Fibroblast of skin of right quadriceps (primary cell): ENCODE results near the gene ACOXL.

ENCODE experiments used
- DNase-seq: peaks from one replicate; pipeline ENCODE4 v3.0.0-alpha.2; 2013

The ACOXL gene

GRCh38 chr2:110983133-110983532, 250.8 kb downstream of the ACOXL start:
- DNase-seq: peak; percentile 1

- no peak for DNase-seq
These were observed 252.5 kb downstream of the ACOXL start for GRCh38 chr2:110984694-110985490.

GRCh38 chr2:110990440-110990839, 258.1 kb downstream of the ACOXL start:
- DNase-seq: no peak

- DNase-seq: no peak
These were observed 259.5 kb downstream of the ACOXL start for GRCh38 chr2:110991911-110992310.

- no peak for DNase-seq
These were observed 260.5 kb downstream of the ACOXL start for GRCh38 chr2:110992886-110993285.

- no peak for DNase-seq
These were observed 261.3 kb downstream of the ACOXL start for GRCh38 chr2:110993557-110994231.

- DNase-seq: no peak
These were observed 262.0 kb downstream of the ACOXL start for GRCh38 chr2:110994250-110994961.

GRCh38 chr2:110995911-110996310, 263.5 kb downstream of the ACOXL start:
- no peak for DNase-seq

GRCh38 chr2:110997331-110998045, 265.1 kb downstream of the ACOXL start:
- no peak for DNase-seq

GRCh38 chr2:110998311-110998710, 265.9 kb downstream of the ACOXL start:
- no peak for DNase-seq

- DNase-seq: no peak
These were observed 267.3 kb downstream of the ACOXL start for GRCh38 chr2:110999626-111000025.

- DNase-seq: no peak
These were observed 272.9 kb downstream of the ACOXL start for GRCh38 chr2:111005307-111005706.

- no peak for DNase-seq
These were observed 273.4 kb downstream of the ACOXL start for GRCh38 chr2:111005821-111006220.

- DNase-seq: no peak
These were observed 275.6 kb downstream of the ACOXL start for GRCh38 chr2:111007757-111008688.

- no peak for DNase-seq
These were observed 278.8 kb downstream of the ACOXL start for GRCh38 chr2:111011218-111011617.

GRCh38 chr2:111015283-111015995, 283.1 kb downstream of the ACOXL start:
- DNase-seq: no peak

GRCh38 chr2:111017034-111017622, 284.8 kb downstream of the ACOXL start:
- DNase-seq: no peak

- no peak for DNase-seq
These were observed 285.5 kb downstream of the ACOXL start for GRCh38 chr2:111017909-111018308.

GRCh38 chr2:111019381-111019780, 287.0 kb downstream of the ACOXL start:
- DNase-seq: no peak

GRCh38 chr2:111022633-111023032, 290.3 kb downstream of the ACOXL start:
- DNase-seq: no peak

- no peak for DNase-seq
These were observed 292.1 kb downstream of the ACOXL start for GRCh38 chr2:111024496-111024895.
